IPS DF 6.9 (cell line): ENCODE data around the gene TUBGCP4.
"Not testable (repeated sequence)": the region's sequence is repeated elsewhere in the genome, so short reads cannot be mapped to it uniquely, and the experiment has no call there.

Source experiments
- DNase-seq: peaks from one replicate; pipeline ENCODE4 v3.0.0-alpha.2; 2013; ENCODE audit warnings: low read depth, low spot score
- H3K27ac ChIP-seq: one replicate; pipeline ENCODE4 v1.5.1; 2013; ENCODE audit warnings: low read length, control low read depth
- H3K27me3 ChIP-seq: 2 replicates; pipeline ENCODE4 v1.6.1; 2013; ENCODE audit warnings: mild to moderate bottlenecking, low read length; ENCODE audit not compliant: control insufficient read depth, insufficient read depth
- H3K36me3 ChIP-seq: 2 replicates; pipeline ENCODE4 v1.6.1; 2013; ENCODE audit warnings: low read length; ENCODE audit not compliant: control insufficient read depth, insufficient read depth
- H3K4me1 ChIP-seq: 2 replicates; pipeline ENCODE4 v1.6.1; 2013; ENCODE audit warnings: low read length; ENCODE audit not compliant: control insufficient read depth, insufficient read depth
- H3K4me3 ChIP-seq: 2 replicates; pipeline ENCODE4 v1.5.1; 2013; ENCODE audit warnings: mild to moderate bottlenecking, low read length
- H3K9me3 ChIP-seq: 2 replicates; pipeline ENCODE4 v1.6.1; 2013; ENCODE audit warnings: low read length, inconsistent platforms; ENCODE audit not compliant: control insufficient read depth, insufficient read depth
- WGBS: extraction: QIAGEN DNeasy Blood & Tissue Kit; methylation state at CpG from one replicate; pipeline ENCODE4 v1.1.7; 2013; ENCODE audit warnings: mixed read lengths, missing lambda C conversion rate; ENCODE audit not compliant: insufficient read length, insufficient coverage; 5-methylcytosine and 5-hydroxymethylcytosine counted together

The TUBGCP4 gene

DNA sequence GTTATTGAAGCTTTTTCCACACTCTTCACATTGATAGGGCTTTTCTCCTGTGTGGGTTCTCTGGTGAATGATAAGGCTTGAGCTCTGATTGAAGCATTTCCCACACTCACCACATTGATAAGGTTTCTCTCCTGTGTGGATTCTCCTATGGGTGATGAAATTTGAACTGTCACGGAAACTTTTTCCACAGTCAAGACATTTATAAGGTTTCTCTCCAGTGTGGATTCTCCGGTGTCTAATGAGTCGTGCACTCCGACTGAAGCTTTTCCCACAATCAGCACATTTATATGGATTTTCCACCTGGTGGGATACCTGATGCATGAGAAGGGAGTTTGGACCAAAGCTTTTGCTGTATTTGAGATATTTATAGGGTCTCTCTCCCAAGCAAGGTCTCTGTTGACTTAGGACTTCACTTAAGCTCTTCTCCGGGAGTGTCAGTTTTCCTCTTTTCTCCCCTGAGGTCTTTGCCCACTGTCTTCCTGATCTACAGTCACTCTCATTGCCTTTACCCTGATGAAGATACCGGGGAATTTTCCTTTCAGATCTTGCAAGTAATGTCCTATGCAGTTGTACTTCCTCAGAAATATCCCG is 9.5 kb upstream of the TUBGCP4 start:
- Histone ChIP-seq H3K27ac (no peak overlapping the region), H3K36me3 (peaks cover 26% of the 10 kb centered on the region), H3K4me3 (no peak overlapping the region), H3K4me1 (no peaks in the 10 kb centered on the region), H3K9me3 (peaks cover 5% of the 10 kb centered on the region), H3K27me3 (no peaks in the 10 kb centered on the region)
- WGBS = no CpG with 5 or more reads among the region's 7 CpGs
- no peak for DNase-seq

DNA sequence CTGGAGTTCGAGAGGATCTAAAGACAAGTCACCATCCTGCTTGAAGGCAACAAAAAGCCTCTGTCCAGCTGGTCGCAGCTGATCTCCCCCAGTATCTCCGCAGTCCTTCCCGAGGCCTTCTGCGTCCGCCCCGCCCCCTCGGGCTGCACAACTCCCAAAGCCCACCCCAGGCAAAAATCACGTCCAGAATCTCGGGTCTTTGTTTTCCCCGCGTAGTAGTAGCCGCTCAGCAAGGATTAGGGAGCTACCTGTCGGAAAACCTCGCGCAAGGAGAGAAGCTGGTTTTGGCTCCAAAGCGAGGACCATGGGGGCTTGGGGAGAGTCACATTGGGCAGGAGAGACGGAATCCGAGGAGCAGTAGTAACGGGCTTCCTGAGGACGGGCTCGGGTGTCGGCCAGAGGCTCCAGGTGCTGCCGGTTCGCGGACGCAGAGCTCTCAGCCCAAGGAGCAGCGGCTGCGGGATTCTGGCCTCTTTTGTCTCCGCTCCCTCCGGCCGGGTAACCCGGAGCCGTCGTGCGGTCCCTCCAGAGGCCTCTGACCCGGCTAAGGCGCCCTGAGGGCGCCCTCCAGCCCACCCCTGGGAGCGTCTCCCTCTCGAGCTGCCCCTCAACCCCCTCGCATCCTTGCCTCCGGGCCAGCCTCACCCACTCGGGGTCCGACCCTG is 459 bp upstream of the TUBGCP4 start:
- H3K4me1 ChIP-seq = no peaks in the 10 kb centered on the region
- H3K4me3 ChIP-seq = peak overlapping the region; percentile 99
- no peaks in the 10 kb centered on the region for H3K9me3 ChIP-seq
- H3K27me3 ChIP-seq = no peaks in the 10 kb centered on the region
- no peak overlapping the region for H3K27ac ChIP-seq
- H3K36me3 ChIP-seq = peaks cover 11% of the 10 kb centered on the region
- WGBS = no CpG with 5 or more reads among the region's 45 CpGs
- no peak for DNase-seq

DNA sequence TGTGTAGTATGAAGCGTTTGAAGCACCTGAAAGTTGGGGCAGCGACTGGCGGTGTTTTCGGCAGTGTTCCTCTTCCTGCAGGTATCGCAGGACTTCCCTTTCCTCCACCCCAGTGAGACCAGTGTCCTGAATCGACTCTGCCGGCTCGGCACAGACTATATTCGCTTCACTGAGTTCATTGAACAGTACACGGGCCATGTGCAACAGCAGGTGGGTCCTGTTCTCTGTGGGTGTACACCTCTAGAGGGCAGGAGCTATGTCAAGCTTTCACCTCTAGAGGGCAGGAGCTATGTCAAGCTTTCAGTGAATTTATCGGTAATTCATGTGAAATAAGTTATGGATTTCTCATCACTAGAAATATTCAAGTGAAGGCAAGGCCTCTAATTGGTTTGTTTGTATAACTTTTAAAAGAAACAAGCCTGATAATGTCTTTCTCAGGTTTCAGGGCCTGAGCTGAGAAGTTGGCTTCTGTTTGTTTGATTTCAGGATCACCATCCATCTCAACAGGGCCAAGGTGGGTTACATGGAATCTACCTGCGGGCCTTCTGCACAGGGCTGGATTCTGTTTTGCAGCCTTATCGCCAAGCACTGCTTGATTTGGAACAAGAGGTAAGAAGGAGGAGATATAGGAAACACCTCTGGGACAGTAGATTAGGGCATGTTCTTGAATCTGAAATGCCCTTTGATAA is 5.3 kb downstream of the TUBGCP4 start:
- H3K36me3 ChIP-seq = no peaks in the 10 kb centered on the region
- no peak for DNase-seq

DNA sequence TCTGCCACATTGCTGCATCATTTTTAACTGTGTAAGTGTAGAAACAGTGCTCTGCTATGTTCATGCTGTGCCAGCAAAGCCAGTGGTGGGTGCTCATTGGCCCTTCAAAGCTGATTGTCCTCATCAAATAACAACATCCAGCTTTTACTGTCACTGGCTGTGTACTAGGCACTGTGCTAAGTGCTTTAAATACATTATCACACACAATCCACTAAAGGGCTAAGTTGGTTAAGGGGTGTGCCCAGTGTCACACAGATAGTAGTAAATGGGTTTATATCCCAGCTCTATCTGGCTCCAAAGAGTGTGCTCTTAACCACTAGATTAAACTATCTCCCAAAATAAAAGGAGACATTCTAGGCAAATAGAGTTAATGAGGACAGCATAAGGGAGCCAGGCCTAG is 7.7 kb downstream of the TUBGCP4 start:
- DNase-seq = no peak
- Histone ChIP-seq H3K4me1 (no peaks in the 10 kb centered on the region), H3K27ac (no peak overlapping the region), H3K4me3 (no peak overlapping the region), H3K27me3 (no peaks in the 10 kb centered on the region), H3K36me3 (no peaks in the 10 kb centered on the region; the same call in 1 of the 2 replicates), H3K9me3 (no peaks in the 10 kb centered on the region)

More for the DNA sequence above, 5.3 kb downstream of the TUBGCP4 start:
- Histone ChIP-seq H3K27me3 (no peaks in the 10 kb centered on the region), H3K4me1 (no peaks in the 10 kb centered on the region), H3K27ac (no peak overlapping the region), H3K4me3 (no peak overlapping the region), H3K9me3 (no peaks in the 10 kb centered on the region)
- no CpG with 5 or more reads among the region's 13 CpGs for WGBS

DNA sequence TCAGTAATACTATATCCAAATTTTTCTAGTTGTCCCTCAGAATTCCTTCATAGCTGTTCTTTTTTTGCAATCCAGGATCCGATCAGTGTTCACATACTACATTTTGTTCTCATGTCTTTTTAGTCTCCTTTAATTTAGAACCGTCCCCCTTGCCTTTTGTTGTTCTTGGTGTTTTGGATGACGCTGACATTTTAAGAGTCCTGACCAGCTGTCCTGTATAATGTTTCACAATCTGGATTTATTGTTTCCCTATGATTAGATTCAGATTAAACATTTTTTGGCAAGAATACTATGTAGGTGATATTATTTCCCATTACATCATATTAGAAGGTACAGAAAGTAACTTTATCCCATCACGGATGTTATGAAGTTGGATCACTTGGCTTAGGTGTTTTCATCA is 11.4 kb downstream of the TUBGCP4 start:
- no peak for DNase-seq
- no CpG with 5 or more reads among the region's 4 CpGs for WGBS
- Histone ChIP-seq H3K4me1 (no peaks in the 10 kb centered on the region), H3K27ac (no peak overlapping the region), H3K4me3 (no peak overlapping the region), H3K9me3 (no peaks in the 10 kb centered on the region), H3K36me3 (peaks cover 4% of the 10 kb centered on the region; the same call in 1 of the 2 replicates), H3K27me3 (no peaks in the 10 kb centered on the region)

DNA sequence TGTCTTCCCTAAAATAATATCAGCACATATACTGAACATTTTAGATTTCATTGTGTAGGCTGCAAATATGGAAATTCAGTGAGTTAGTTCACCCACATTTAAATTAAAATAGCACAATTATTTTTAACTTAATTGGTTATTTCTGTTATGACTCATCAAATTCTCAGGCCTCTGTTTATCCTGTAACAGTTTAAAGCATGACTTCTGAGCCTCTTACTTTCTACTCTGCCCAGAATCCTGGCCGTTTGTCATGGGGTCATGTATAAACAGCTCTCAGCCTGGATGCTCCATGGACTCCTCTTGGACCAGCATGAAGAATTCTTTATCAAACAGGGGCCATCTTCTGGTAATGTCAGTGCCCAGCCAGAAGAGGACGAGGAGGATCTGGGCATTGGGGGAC is 12.2 kb downstream of the TUBGCP4 start:
- H3K4me1 ChIP-seq = no peaks in the 10 kb centered on the region
- H3K4me3 ChIP-seq = no peak overlapping the region
- no peaks in the 10 kb centered on the region for H3K9me3 ChIP-seq
- no peak for DNase-seq
- H3K27ac ChIP-seq = no peak overlapping the region
- no CpG with 5 or more reads among the region's 2 CpGs for WGBS
- peaks cover 4% of the 10 kb centered on the region; the same call in 1 of the 2 replicates for H3K36me3 ChIP-seq
- H3K27me3 ChIP-seq = no peaks in the 10 kb centered on the region

DNA sequence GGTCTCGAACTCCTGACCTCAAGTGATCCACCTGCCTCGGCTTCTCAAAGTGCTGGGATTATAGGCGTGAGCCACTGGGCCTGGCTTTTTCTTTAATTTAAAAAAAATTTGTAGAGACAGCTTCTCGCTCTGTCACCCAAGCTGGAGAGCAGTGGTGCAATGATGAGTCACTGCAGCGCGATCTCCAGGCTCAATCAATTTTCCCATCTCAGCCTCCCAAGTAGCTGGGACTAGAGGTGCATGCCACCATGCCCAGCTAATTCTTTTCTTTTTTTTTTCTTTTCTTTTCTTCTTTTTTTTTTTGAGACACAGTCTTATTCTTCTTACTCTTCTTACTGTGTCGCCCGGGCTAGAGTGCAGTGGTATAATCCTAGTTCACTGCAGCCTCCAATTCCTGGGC is 19.8 kb downstream of the TUBGCP4 start:
- H3K36me3 ChIP-seq = peaks cover 8% of the 10 kb centered on the region; the same call in 1 of the 2 replicates

DNA sequence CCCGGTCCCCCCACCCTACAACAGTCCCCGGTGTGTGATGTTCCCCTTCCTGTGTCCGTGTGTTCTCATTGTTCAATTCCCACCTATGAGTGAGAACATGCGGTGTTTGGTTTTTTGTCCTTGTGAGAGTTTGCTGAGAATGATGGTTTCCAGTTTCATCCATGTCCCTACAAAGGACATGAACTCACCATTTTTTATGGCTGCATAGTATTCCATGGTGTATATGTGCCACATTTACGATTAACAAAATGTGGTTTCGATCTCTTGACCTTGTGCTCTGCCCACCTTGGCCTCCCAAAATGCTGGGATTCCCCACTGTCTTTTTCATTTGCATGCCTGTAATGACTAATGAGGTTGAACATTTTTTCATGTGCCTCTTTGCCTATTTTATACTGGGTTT is 22.7 kb downstream of the TUBGCP4 start:
- not testable (repeated sequence) for H3K36me3 ChIP-seq, H3K9me3 ChIP-seq, H3K4me1 ChIP-seq, H3K27me3 ChIP-seq, H3K27ac ChIP-seq, DNase-seq, H3K4me3 ChIP-seq
- WGBS = no CpG with 5 or more reads among the region's 6 CpGs

More for the DNA sequence above, 19.8 kb downstream of the TUBGCP4 start:
- no peak overlapping the region for H3K27ac ChIP-seq
- H3K27me3 ChIP-seq = no peaks in the 10 kb centered on the region
- WGBS = no CpG with 5 or more reads among the region's 8 CpGs
- no peaks in the 10 kb centered on the region for H3K9me3 ChIP-seq
- H3K4me3 ChIP-seq = no peak overlapping the region
- no peak for DNase-seq
- no peaks in the 10 kb centered on the region for H3K4me1 ChIP-seq

DNA sequence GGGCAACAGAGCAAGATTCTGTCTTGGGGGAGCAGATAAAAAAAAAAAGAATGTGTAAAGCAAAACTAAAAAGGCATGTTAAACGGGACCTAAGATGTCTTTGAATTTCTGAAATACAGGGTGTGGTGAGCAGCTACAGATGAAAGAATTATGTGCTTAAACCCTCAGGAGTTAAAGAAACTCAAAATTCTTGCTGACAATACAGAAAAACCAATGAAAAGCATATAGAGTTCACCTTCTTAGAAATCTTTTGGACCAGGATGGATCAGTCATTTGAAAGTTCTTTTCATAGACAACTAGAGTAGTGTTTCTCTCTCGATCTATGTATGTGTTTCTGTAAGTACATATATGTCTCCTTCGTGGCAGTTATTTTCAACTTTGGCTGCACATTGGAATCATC is 31.4 kb downstream of the TUBGCP4 start:
- Histone ChIP-seq H3K27ac (no peak overlapping the region), H3K36me3 (peaks cover 20% of the 10 kb centered on the region; the same call in 1 of the 2 replicates), H3K27me3 (no peaks in the 10 kb centered on the region; the same call in 1 of the 2 replicates), H3K4me3 (no peak overlapping the region), H3K4me1 (no peaks in the 10 kb centered on the region), H3K9me3 (no peaks in the 10 kb centered on the region)
- DNase-seq = no peak
- no CpG with 5 or more reads among the region's 3 CpGs for WGBS

DNA sequence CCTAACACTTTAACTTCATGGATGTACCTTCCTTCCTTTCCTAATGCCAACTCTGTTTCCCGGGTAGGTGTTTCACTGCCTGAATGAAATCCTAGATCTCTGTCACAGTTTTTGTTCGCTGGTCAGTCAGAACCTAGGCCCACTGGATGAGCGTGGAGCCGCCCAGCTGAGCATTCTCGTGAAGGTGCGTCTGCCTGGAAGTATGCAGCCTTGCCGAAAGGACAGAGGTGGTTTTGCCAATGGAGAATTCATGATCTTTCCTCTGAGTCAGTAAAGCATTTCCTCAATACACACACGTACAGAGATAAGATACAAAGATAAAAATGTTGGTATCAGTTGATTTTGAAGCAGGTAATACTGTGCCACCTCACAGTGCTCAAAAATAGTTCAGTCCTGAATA is 32.7 kb downstream of the TUBGCP4 start:
- Histone ChIP-seq H3K4me1 (no peaks in the 10 kb centered on the region), H3K27ac (no peak overlapping the region), H3K36me3 (peaks cover 28% of the 10 kb centered on the region; the same call in 1 of the 2 replicates), H3K9me3 (no peaks in the 10 kb centered on the region), H3K27me3 (no peaks in the 10 kb centered on the region; the same call in 1 of the 2 replicates), H3K4me3 (no peak overlapping the region)
- DNase-seq = no peak
- no CpG with 5 or more reads among the region's 8 CpGs for WGBS
